ENCODE data around the gene SLC66A3. TPM values are rescaled to one million over a fixed set of nuclear protein-coding genes. Genes with fewer than 3 reads are reported as not detected.
A peak's percentile ranks its signal among the peaks of the same experiment; 100 is the strongest.

Gene SLC66A3
- total RNA-seq, 2 donors from 2014 or later = 53.6 to 124 TPM

- Histone ChIP-seq H3K4me1 (ENCODE audit: control insufficient read depth in 1 of 2, low read depth in 2 of 2) (no peaks in the 10 kb centered on the region), H3K36me3 (no peaks in the 10 kb centered on the region), H3K27ac (no peak overlapping the region), H3K27me3 (replicated peaks; ENCODE audit: insufficient read depth) (no peaks in the 10 kb centered on the region), H3K9me3 (no peaks in the 10 kb centered on the region), H3K4me3 (peak overlapping the region; percentile 18)
- no peak for TF ChIP-seq CTCF (IDR thresholded peaks at IDR 0.05)
- ATAC-seq (ENCODE audit: insufficient number of reproducible peaks, low FRiP score, low read depth) (no peak), DNase-seq (ENCODE audit: low spot score) (no peak)
Measured at GRCh38 chr2:11121099-11121822, 34.0 kb upstream of the SLC66A3 start.

GRCh38 chr2:11121823-11122155 lies 33.5 kb upstream of the SLC66A3 start:
- H3K4me3 ChIP-seq = peak overlapping the region; percentile 18
- no peaks in the 10 kb centered on the region for H3K36me3 ChIP-seq
- no peak overlapping the region for H3K27ac ChIP-seq
- no peaks in the 10 kb centered on the region for H3K9me3 ChIP-seq
- no peak for DNase-seq (ENCODE audit: low spot score)
- no peaks in the 10 kb centered on the region for H3K4me1 ChIP-seq (ENCODE audit: control insufficient read depth in 1 of 2, low read depth in 2 of 2)
- no peak for TF ChIP-seq CTCF (IDR thresholded peaks at IDR 0.05)
- H3K27me3 ChIP-seq (replicated peaks; ENCODE audit: insufficient read depth) = no peaks in the 10 kb centered on the region
- no peak for ATAC-seq (ENCODE audit: insufficient number of reproducible peaks, low FRiP score, low read depth)

GRCh38 chr2:11122380-11122779 lies 32.9 kb upstream of the SLC66A3 start:
- no peaks in the 10 kb centered on the region for H3K27me3 ChIP-seq (replicated peaks; ENCODE audit: insufficient read depth)
- H3K4me1 ChIP-seq (ENCODE audit: control insufficient read depth in 1 of 2, low read depth in 2 of 2) = no peaks in the 10 kb centered on the region
- ATAC-seq (ENCODE audit: insufficient number of reproducible peaks, low FRiP score, low read depth) (no peak), DNase-seq (ENCODE audit: low spot score) (no peak)
- no peak overlapping the region for H3K27ac ChIP-seq
- no peaks in the 10 kb centered on the region for H3K36me3 ChIP-seq
- no peaks in the 10 kb centered on the region for H3K9me3 ChIP-seq
- no peak for TF ChIP-seq CTCF (IDR thresholded peaks at IDR 0.05)
- no peak overlapping the region for H3K4me3 ChIP-seq

- ATAC-seq (ENCODE audit: insufficient number of reproducible peaks, low FRiP score, low read depth) (no peak), DNase-seq (ENCODE audit: low spot score) (no peak)
- no peak for TF ChIP-seq CTCF (IDR thresholded peaks at IDR 0.05)
- Histone ChIP-seq H3K27ac (no peak overlapping the region), H3K4me1 (ENCODE audit: control insufficient read depth in 1 of 2, low read depth in 2 of 2) (peaks cover 0 to under 1% of the 10 kb centered on the region in 2 donors), H3K36me3 (no peaks in the 10 kb centered on the region), H3K4me3 (no peak overlapping the region), H3K9me3 (no peaks in the 10 kb centered on the region), H3K27me3 (replicated peaks; ENCODE audit: insufficient read depth) (no peaks in the 10 kb centered on the region)
Measured at GRCh38 chr2:11123001-11123809, 32.1 kb upstream of the SLC66A3 start.

GRCh38 chr2:11123856-11124759 lies 31.2 kb upstream of the SLC66A3 start:
- no peak for ATAC-seq (ENCODE audit: insufficient number of reproducible peaks, low FRiP score, low read depth)
- no peak overlapping the region for H3K27ac ChIP-seq

More at GRCh38 chr2:11123856-11124759, 31.2 kb upstream of the SLC66A3 start:
- Histone ChIP-seq H3K4me3 (no peak overlapping the region), H3K27me3 (replicated peaks; ENCODE audit: insufficient read depth) (no peaks in the 10 kb centered on the region), H3K4me1 (ENCODE audit: control insufficient read depth in 1 of 2, low read depth in 2 of 2) (peaks cover 0 to 10% of the 10 kb centered on the region in 2 donors), H3K36me3 (no peaks in the 10 kb centered on the region), H3K9me3 (no peaks in the 10 kb centered on the region)
- no peak for DNase-seq (ENCODE audit: low spot score)
- peak; percentile 22 for TF ChIP-seq CTCF (IDR thresholded peaks at IDR 0.05)

Data from thoracic aorta (tissue), 2 donors.